SK-N-DZ (cell line): ENCODE data around the gene XDH. TPM values are rescaled to one million over a fixed set of nuclear protein-coding genes. Genes with fewer than 3 reads are reported as not detected.

Experiments used
- DNase-seq: peaks from one replicate; pipeline ENCODE4 v3.0.0-alpha.2; 2015; ENCODE audit warnings: low spot score
- polyA plus RNA-seq, 2 experiments: library from polyadenylated mRNA; depleted of rRNA; stranded (reverse); fragments of >200 nt; gene quantifications; 2 replicates each; pipeline ENCODE4 v1.2.3, GENCODE V29; 2014

XDH gene
- polyA plus RNA-seq (2014; cell fraction: cytosol; rRNA removed) = 0.08 TPM in 1 of 2 replicates, not detected in the other
- polyA plus RNA-seq (2014; cell fraction: nucleus; rRNA removed) = 0.09 TPM in 1 of 2 replicates, not detected in the other

- no peak for DNase-seq
Observed at GRCh38 chr2:31414601-31415241, at the start of gene XDH. Gene XDH (minus strand): TSS chr2:31414742. CDS start chr2:31414666, 76 bp downstream.

GRCh38 chr2:31457651-31458050 is 43.1 kb upstream of the XDH start:
- DNase-seq = no peak

DNA sequence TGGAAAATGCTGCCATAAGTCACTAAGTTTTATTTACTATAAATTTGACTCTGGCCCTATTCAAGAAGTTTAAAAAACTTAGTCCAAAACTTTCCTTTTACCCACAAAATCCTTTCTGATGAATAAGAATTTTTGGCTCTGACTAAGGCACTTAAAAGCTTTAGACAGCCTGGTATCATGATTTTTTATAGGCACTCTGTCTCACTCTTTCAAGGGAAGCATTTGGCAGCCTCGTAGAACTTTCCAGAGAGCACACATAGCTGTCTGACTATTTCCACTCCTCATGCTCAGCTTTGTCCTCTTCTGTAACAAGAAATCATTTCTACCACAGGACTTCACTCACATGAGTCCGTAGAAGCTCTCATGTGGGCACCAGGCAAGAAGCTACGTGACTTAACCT is 32.3 kb upstream of the XDH start:
- DNase-seq = no peak

DNA sequence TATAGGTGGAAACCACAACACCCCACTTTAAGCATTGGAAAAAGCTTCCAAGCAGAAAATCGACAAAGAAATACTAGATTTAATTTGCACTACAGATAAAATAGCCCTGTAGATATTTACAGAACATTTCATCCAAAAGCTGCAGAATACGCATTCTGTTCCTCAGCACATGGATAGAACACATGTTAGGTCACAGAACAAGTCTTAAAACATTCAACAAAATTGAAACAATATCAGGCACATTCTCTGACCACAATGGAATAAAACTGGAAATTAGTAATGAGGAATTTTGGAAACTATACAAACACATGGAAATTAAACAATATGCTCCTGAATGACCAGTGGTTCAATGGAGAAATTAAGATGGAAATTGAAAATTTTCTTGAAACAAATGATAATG is 27.8 kb upstream of the XDH start:
- no peak for DNase-seq

DNA sequence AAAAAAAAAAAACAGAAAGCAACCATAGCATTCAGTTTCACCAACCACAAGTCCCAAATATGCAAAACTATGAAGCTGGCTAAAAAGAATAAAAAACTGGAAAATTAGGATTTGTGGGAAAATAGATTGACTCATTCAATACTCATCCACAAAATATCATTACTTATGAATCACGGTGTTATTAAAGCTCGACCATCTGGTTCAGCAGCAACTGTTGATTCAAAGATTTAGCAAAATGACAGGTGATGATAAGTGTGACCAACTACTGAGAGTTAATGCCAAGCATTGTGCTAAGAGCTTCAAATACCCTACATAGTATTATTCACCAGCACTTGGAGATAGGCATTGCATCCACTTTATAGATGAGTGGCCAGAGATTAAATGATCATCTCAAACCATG is 26.2 kb upstream of the XDH start:
- DNase-seq = no peak

GRCh38 chr2:31434911-31435310 is 20.4 kb upstream of the XDH start:
- no peak for DNase-seq

GRCh38 chr2:31433541-31433940 is 19.0 kb upstream of the XDH start:
- no peak for DNase-seq

- no peak for DNase-seq
Observed at GRCh38 chr2:31430439-31431165, 16.1 kb upstream of the XDH start.

DNA sequence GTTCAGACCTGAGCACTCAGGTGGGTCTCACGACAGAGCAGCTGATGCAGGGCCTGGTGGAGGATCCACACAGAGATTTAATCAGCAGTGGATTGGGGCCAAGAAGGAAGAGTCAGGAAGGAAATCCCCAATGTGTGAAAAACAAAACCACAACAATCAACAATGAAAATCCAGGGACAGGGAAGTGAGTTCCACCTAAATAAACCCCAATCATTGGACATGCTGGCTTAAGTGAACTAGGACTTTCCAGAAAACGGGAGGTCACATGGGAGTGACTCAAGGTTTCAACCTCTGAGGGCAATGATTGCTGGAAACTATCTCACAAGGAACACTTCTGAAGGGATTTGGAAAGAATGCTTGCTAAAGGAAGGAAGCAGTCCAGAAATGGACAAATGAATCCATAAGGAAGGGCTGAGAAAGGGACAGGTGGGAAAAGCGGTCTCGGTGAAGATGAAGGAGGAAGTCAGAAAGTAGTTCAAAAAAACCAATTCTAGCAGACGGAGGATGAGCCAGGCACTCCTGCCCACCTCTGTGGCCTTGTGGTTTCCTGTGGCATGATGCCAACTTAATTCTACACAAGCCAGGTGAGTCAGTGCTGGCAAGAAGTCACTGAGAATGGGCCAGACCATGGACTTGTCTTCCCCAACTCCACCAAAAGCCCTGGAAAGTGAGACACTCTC is 15.4 kb upstream of the XDH start:
- no peak for DNase-seq

GRCh38 chr2:31429040-31429439 is 14.5 kb upstream of the XDH start:
- no peak for DNase-seq

DNA sequence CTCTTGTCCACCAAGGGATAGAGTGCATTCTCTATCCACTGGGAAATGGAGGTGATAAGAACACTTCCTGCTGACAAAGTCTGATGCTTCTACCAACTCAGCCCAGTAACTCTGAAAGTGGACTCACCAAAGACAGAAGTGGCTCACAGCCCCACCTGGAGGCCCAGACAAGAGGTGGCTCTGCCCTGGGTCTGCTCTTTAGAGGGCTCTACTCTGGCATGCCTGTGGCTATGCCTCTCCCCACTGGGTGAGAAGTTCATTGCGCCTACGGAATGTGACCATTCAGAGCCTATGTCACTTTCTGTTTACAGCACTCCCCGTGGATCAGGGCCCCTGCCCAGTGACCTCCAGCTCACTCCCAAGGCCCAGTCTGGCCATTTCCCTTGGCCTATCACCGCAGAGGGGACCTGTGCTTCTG is 13.5 kb upstream of the XDH start:
- DNase-seq = no peak

DNA sequence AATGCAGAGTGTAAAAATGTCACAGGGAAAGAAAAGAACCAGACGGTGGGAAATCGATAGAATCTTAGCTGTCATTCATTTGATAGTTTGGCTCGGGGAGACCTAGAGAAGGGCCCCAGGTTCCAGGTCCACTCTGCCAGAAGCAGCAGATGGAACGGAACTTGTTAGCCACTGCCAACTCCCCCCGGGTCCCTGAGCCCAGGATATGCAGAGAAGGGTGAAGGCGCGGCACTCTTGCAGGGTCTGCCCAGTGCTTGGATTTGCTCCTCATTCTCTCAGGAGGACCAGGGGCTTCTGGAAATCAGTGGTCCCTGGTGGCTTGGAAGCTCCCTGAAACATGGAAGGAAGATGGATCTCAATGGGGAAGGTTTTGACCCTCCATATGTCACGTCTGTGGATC is 11.6 kb upstream of the XDH start:
- DNase-seq = no peak

DNA sequence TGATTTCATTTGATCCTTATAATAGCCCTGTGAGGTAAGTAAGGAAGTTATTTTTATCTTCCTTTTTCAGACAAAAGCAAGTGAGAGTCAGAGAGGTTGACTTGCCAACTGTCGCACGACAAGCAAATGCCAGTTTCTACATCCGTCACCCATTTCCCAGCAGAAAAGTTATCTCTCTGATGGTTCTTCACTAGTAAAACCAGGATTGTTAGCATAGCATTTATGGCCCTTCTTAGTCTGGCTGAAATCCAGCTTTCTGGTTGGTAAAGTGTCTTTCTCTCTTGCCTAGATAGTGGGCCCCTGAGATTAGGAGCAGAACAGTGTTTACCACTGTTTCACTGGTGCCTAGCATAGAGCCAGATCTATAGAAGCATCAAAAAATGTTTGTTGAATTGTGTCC is 7.1 kb upstream of the XDH start:
- no peak for DNase-seq

GRCh38 chr2:31420936-31421335 is 6.4 kb upstream of the XDH start:
- no peak for DNase-seq

GRCh38 chr2:31419386-31419785 is 4.8 kb upstream of the XDH start:
- no peak for DNase-seq

- DNase-seq = no peak
Observed at GRCh38 chr2:31415421-31415820, 879 bp upstream of the XDH start.

DNA sequence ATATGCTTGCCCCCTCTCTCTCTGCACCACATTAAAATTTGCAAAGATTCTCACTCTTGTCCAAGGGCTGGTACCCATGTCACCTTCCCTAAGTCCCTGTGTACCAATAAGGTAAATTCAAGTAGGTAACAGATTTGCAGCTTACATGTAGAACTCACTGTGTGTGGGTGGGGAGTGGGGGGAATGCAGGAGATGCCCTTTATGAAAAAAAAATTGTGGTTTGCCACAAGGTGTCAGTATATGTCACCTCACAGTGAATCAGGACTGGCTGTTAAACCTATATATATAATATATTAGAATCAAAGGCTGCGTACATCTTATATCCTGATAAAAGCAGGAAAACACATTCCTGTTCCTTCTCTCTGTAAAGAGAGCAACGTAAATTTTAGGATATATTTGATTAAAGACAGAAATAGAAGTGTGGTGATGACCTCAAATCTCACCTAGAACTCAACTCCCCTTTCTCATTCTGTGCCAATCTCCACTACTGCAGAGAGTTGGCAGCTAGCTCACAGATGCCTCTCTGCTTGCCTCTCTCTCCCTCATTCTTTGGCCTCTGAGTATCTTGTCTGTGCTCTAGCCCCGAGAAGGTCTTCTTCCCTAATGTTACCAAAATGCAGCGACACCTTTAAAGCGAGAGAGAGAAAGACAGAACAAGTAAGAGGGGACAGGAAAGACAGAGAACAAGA is 536 bp downstream of the XDH start:
- DNase-seq = no peak

GRCh38 chr2:31413025-31413424 is 1.5 kb downstream of the XDH start:
- DNase-seq = no peak

DNA sequence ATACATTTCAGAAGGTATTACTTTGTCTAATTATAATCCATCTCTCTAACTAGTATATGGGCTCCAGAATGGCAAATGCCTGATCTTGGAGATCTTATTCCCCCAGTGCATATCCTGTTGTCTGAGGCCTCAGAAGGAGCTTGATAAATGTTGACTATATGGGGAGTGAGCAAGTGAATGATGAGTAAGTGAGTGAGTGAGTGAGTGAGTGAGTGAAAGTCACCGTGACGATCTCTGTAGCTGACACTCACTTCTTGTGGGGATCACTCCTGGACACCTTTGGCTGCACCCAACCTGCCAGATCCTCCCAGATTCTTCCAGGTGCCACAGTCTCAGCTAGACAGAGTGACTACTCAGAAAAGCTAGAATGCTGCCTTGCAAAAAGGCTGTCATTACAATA is 2.8 kb downstream of the XDH start:
- no peak for DNase-seq

GRCh38 chr2:31406593-31407385 is 7.8 kb downstream of the XDH start:
- DNase-seq = no peak

DNA sequence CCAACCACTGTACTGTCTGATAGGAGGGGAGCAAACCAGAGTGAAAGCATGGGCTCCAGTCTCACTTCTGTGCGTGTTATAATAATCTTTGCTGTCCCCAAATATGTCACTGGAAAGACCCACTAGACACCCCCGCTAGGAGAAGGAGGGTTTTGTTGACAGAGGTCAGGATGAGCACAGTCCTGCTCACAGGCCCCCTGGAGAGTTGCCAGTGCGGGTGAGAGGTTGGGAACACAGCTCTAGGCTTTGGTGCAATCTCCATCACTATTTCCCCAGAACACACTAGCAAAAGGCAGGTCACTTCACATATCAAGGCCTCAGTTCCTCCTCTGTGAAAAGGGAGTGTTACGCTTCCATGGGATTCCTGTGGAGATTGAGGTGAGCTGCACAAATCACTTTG is 9.7 kb downstream of the XDH start:
- DNase-seq = no peak
